DOHH2 (cell line): Measurements from ENCODE around the gene KLK8.

Experiments
- H3F3A ChIP-seq: fragments of 200-600 bp; sonication (generic), shearing (Covaris generic); 2 replicates; pipeline ENCODE4 v1.6.0; 2016; ENCODE audit warnings: antibody characterized with exemption, mild to moderate bottlenecking; ENCODE audit not compliant: control insufficient read depth, insufficient read depth
- H3K27ac ChIP-seq: fragments of 200-600 bp; sonication (generic); 2 replicates; pipeline ENCODE4 v1.5.1; 2014; ENCODE audit warnings: low read depth, mild to moderate bottlenecking, low read length, moderate library complexity
- H3K27me3 ChIP-seq: fragments of 200-600 bp; sonication (generic); 2 replicates; pipeline ENCODE4 v1.6.1; 2014; ENCODE audit warnings: mild to moderate bottlenecking, low read length, mixed read lengths; ENCODE audit not compliant: control insufficient read depth
- H3K36me3 ChIP-seq: fragments of 200-600 bp; sonication (generic); 2 replicates; pipeline ENCODE4 v1.6.1; 2014; ENCODE audit warnings: mild to moderate bottlenecking, low read length, moderate library complexity, mixed read lengths; ENCODE audit not compliant: control insufficient read depth
- H3K4me1 ChIP-seq: fragments of 200-600 bp; sonication (generic); 2 replicates; pipeline ENCODE4 v1.6.1; 2014; ENCODE audit warnings: mild to moderate bottlenecking, low read length, mixed read lengths; ENCODE audit not compliant: control insufficient read depth
- H3K4me2 ChIP-seq: fragments of 200-600 bp; sonication (generic); 2 replicates; pipeline ENCODE4 v1.6.0; 2014; ENCODE audit warnings: mild to moderate bottlenecking, low read length, moderate library complexity
- H3K4me3 ChIP-seq: fragments of 200-600 bp; sonication (generic); 2 replicates; pipeline ENCODE4 v1.5.1; 2014; ENCODE audit warnings: mild to moderate bottlenecking, low read length, mixed read lengths
- H3K79me2 ChIP-seq: fragments of 200-600 bp; sonication (generic); 2 replicates; pipeline ENCODE4 v1.6.1; 2014; ENCODE audit warnings: mild to moderate bottlenecking, low read length, mixed read lengths; ENCODE audit not compliant: control insufficient read depth
- H3K9me2 ChIP-seq: fragments of 200-600 bp; sonication (generic); replicated peaks from 2 replicates; pipeline ENCODE4 v1.6.1; 2014; ENCODE audit warnings: mild to moderate bottlenecking, low read length, mixed read lengths; ENCODE audit not compliant: control insufficient read depth
- H3K9me3 ChIP-seq: fragments of 200-600 bp; sonication (generic); 2 replicates; pipeline ENCODE4 v1.6.1; 2014; ENCODE audit warnings: antibody characterized with exemption, low read length, mixed read lengths; ENCODE audit not compliant: control insufficient read depth, insufficient read depth
- H4K20me1 ChIP-seq: fragments of 200-600 bp; sonication (generic); 2 replicates; pipeline ENCODE4 v1.6.0; 2014; ENCODE audit warnings: low read depth, mild to moderate bottlenecking, antibody characterized with exemption, low read length, moderate library complexity; ENCODE audit not compliant: control insufficient read depth, insufficient read depth
- CTCF ChIP-seq: fragments of 200-600 bp; sonication (generic); IDR thresholded peaks from one replicate; pipeline ENCODE4 v1.5.1; 2014; ENCODE audit warnings: antibody characterized with exemption, mild to moderate bottlenecking, low read depth, low read length; ENCODE audit not compliant: poor library complexity, severe bottlenecking
- EZH2phosphoT487 ChIP-seq: fragments of 200-600 bp; sonication (generic); IDR thresholded peaks from 2 replicates; pipeline ENCODE4 v1.6.1; 2017; ENCODE audit warnings: borderline replicate concordance, mild to moderate bottlenecking, antibody characterized with exemption, low read length, moderate library complexity, mixed read lengths

KLK8 gene

GRCh38 chr19:50963381-50963780 is 38.0 kb downstream of the KLK8 start:
- Histone ChIP-seq H3K9me2 (no peaks in the 10 kb centered on the region), H3K4me2 (no peak overlapping the region), H3K36me3 (no peaks in the 10 kb centered on the region), H3K4me3 (no peak overlapping the region), H3K4me1 (no peaks in the 10 kb centered on the region), H3K27me3 (no peaks in the 10 kb centered on the region), H4K20me1 (no peaks in the 10 kb centered on the region), H3K79me2 (no peaks in the 10 kb centered on the region), H3K27ac (no peak overlapping the region), H3F3A (no peaks in the 10 kb centered on the region), H3K9me3 (peaks cover 8% of the 10 kb centered on the region; the same call in 1 of the 2 replicates)
- TF ChIP-seq CTCF = no peak

GRCh38 chr19:50962245-50962644 is 39.2 kb downstream of the KLK8 start:
- TF ChIP-seq EZH2phosphoT487 (no peak), CTCF (no peak)
- Histone ChIP-seq H3K9me2 (no peaks in the 10 kb centered on the region), H3F3A (no peaks in the 10 kb centered on the region), H3K4me2 (no peak overlapping the region), H4K20me1 (no peaks in the 10 kb centered on the region), H3K4me1 (no peaks in the 10 kb centered on the region), H3K27me3 (no peaks in the 10 kb centered on the region), H3K9me3 (peaks cover 8% of the 10 kb centered on the region; the same call in 1 of the 2 replicates), H3K36me3 (no peaks in the 10 kb centered on the region), H3K4me3 (no peak overlapping the region), H3K27ac (no peak overlapping the region), H3K79me2 (no peaks in the 10 kb centered on the region)

- H3K4me1 ChIP-seq = no peaks in the 10 kb centered on the region
Measured at GRCh38 chr19:50959731-50960500, 41.5 kb downstream of the KLK8 start.

More at GRCh38 chr19:50959731-50960500, 41.5 kb downstream of the KLK8 start:
- no peaks in the 10 kb centered on the region for H3F3A ChIP-seq
- no peaks in the 10 kb centered on the region for H3K79me2 ChIP-seq
- no peak overlapping the region for H3K4me2 ChIP-seq
- H3K4me3 ChIP-seq = no peak overlapping the region
- H3K36me3 ChIP-seq = no peaks in the 10 kb centered on the region
- TF ChIP-seq CTCF (no peak), EZH2phosphoT487 (no peak)
- H3K27ac ChIP-seq = no peak overlapping the region
- no peaks in the 10 kb centered on the region for H3K27me3 ChIP-seq
- no peaks in the 10 kb centered on the region for H4K20me1 ChIP-seq
- no peaks in the 10 kb centered on the region for H3K9me2 ChIP-seq
- peaks cover 8% of the 10 kb centered on the region; the same call in 1 of the 2 replicates for H3K9me3 ChIP-seq
